A673 (cell line): ENCODE results near the gene ANKRD11. TPM values are rescaled to one million over a fixed set of nuclear protein-coding genes. Genes with fewer than 3 reads are reported as not detected.

ENCODE experiments used
- BruUV-seq: library from RNA; stranded (reverse); fragments of 400-500 nt; replicated peaks from 2 replicates; lab custom pipeline; 2021; lab: Mats Ljungman, UMichigan
- CTCF ChIA-PET: fragments of 300-600 bp; sonication (Branson Sonifier 250); formaldehyde crosslinking; loops from one replicate; lab custom pipeline; 2022; ENCODE audit warnings: antibody characterized with exemption; lab: Charles Lee
- POLR2A ChIA-PET: fragments of 300-600 bp; sonication (Branson Sonifier 250); formaldehyde crosslinking; loops from one replicate; lab custom pipeline; 2022; ENCODE audit warnings: antibody characterized with exemption; ENCODE audit not compliant: low non-redundant PET; lab: Charles Lee
- DNase-seq: peaks from one replicate; pipeline ENCODE4 v3.0.0-alpha.2; 2015; ENCODE audit warnings: low spot score
- H3K27ac ChIP-seq: fragments of 200-600 bp; sonication (generic); 2 replicates; pipeline ENCODE4 v1.5.1; 2016; ENCODE audit warnings: mixed run types, low read depth, mild to moderate bottlenecking, mixed read lengths, antibody characterized with exemption, low read length; ENCODE audit not compliant: poor library complexity, severe bottlenecking
- H3K27me3 ChIP-seq: fragments of 200-600 bp; sonication (generic); replicated peaks from 2 replicates; pipeline ENCODE4 v1.6.1; 2017; ENCODE audit warnings: mixed run types, low read depth, mild to moderate bottlenecking, mixed read lengths, antibody characterized with exemption, low read length; ENCODE audit not compliant: insufficient read depth, poor library complexity
- H3K36me3 ChIP-seq: fragments of 200-600 bp; sonication (generic); 2 replicates; pipeline ENCODE4 v1.6.1; 2016; ENCODE audit warnings: mixed run types, mild to moderate bottlenecking, mixed read lengths, antibody characterized with exemption, low read length; ENCODE audit not compliant: insufficient read depth, poor library complexity, severe bottlenecking
- H3K4me1 ChIP-seq: fragments of 200-600 bp; sonication (generic); 2 replicates; pipeline ENCODE4 v1.6.1; 2017; ENCODE audit warnings: mixed run types, mild to moderate bottlenecking, mixed read lengths, antibody characterized with exemption, low read length; ENCODE audit not compliant: insufficient read depth, poor library complexity, severe bottlenecking
- H3K4me3 ChIP-seq: fragments of 200-600 bp; sonication (generic); 2 replicates; pipeline ENCODE4 v1.5.1; 2016; ENCODE audit warnings: low read depth, mixed run types, mild to moderate bottlenecking, mixed read lengths, low read length; ENCODE audit not compliant: poor library complexity, severe bottlenecking
- H3K9me3 ChIP-seq: fragments of 200-600 bp; sonication (generic); 2 replicates; pipeline ENCODE4 v1.6.1; 2016; ENCODE audit warnings: mixed run types, low read depth, mild to moderate bottlenecking, mixed read lengths, antibody characterized with exemption, low read length; ENCODE audit not compliant: poor library complexity, severe bottlenecking
- CTCF ChIP-seq: fragments of 300-800, 200-600 bp; sonication (generic); conservative IDR thresholded peaks from 2 replicates; pipeline ENCODE4 v1.5.1; 2017; ENCODE audit warnings: low read depth, mild to moderate bottlenecking, antibody characterized with exemption, low read length, moderate library complexity, mixed read lengths
- EZH2 ChIP-seq: fragments of 200-600 bp; sonication (generic); IDR thresholded peaks from 2 replicates; pipeline ENCODE4 v1.6.1; 2017; ENCODE audit warnings: borderline replicate concordance, low read depth, mild to moderate bottlenecking, mixed read lengths, antibody characterized with exemption, low read length; ENCODE audit not compliant: poor library complexity, severe bottlenecking
- intact Hi-C: fragments of 100-400 bp; cut with micrococcal nuclease; formaldehyde crosslinking; loops from one replicate; pipeline ENCODE4 v1.10.0; 2022; ENCODE audit not compliant: unreplicated experiment
- total RNA-seq: library from RNA; stranded (reverse); gene quantifications from 2 replicates; pipeline ENCODE4 v1.2.3, GENCODE V29; 2021

The ANKRD11 gene
- total RNA-seq, 1 experiment from 2014 or later = 217 TPM

DNA sequence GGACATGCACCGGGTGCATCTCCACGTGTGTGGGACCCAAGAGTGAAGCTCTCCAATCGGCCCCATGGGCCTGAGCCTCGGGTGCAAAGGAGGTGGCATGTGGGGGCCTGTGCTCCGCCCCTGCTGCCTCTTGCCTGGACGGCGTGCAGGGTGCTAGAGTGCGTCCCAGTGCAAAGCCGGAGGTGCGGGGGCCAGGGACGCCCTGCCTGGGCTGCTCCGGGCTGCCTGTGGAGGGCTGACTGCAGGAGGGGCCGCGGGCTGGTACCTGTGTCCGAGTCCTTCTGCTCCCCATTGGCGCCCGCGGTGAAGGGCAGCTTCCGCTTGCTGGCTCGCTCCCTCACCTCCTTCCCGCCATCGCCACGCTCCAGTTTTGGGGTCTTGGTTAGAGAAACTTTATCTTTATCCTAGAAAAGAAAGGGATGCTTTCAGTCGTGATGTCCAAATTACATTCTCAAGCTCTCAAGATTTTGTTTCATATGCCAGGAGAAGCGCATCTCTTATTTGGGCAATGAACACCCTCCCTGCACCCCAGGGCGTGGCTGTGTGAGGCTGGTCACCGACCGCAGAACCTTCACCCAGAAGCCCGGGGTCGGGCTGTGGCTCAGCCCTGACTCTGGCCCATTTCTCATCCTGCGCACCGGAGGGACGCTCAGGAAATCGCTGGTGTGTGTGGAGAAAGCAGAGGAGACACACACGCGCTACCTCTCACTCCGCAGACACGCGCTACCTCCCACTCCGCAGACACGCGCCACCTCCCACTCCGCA is 185.2 kb downstream of the ANKRD11 start:
- no TSS peak for BruUV-seq
- intact Hi-C loops = no loop called here
- Histone ChIP-seq H3K9me3 (no peaks in the 10 kb centered on the region), H3K36me3 (peaks cover 28% of the 10 kb centered on the region), H3K27ac (no peak overlapping the region), H3K27me3 (no peaks in the 10 kb centered on the region), H3K4me1 (no peaks in the 10 kb centered on the region), H3K4me3 (no peak overlapping the region)
- CTCF ChIA-PET = no interaction called here
- TF ChIP-seq CTCF = no peak
- TF ChIP-seq EZH2 = no peak
- no peak for DNase-seq
- POLR2A ChIA-PET = no interaction called here

GRCh38 chr16:89304181-89304851 is 186.0 kb downstream of the ANKRD11 start:
- intact Hi-C loops = no loop called here
- Histone ChIP-seq H3K4me1 (no peaks in the 10 kb centered on the region), H3K4me3 (no peak overlapping the region), H3K27ac (no peak overlapping the region), H3K36me3 (peaks cover 21% of the 10 kb centered on the region), H3K27me3 (no peaks in the 10 kb centered on the region), H3K9me3 (no peaks in the 10 kb centered on the region)
- DNase-seq = no peak
- CTCF ChIA-PET = no interaction called here
- TF ChIP-seq EZH2 (no peak), CTCF (no peak)
- POLR2A ChIA-PET = no interaction called here
- no TSS peak for BruUV-seq

- TF ChIP-seq EZH2 (no peak), CTCF (no peak)
- H3K27me3 ChIP-seq = no peaks in the 10 kb centered on the region
- CTCF ChIA-PET = no interaction called here
- no peaks in the 10 kb centered on the region for H3K9me3 ChIP-seq
- peaks cover 21% of the 10 kb centered on the region for H3K36me3 ChIP-seq
- H3K27ac ChIP-seq = no peak overlapping the region
- intact Hi-C loops = no loop called here
- H3K4me3 ChIP-seq = no peak overlapping the region
- DNase-seq = no peak
- no peaks in the 10 kb centered on the region for H3K4me1 ChIP-seq
- POLR2A ChIA-PET = no interaction called here
- BruUV-seq = no TSS peak
These were observed 186.7 kb downstream of the ANKRD11 start for GRCh38 chr16:89303617-89304016.
